ENCODE measurements around the gene EYA4. TPM values are rescaled to one million over a fixed set of nuclear protein-coding genes. Genes with fewer than 3 reads are reported as not detected.

EYA4 gene
- polyA plus RNA-seq, 1 of the 3 experiments (the other 2 are of a cell fraction) = 0.08 TPM

DNA sequence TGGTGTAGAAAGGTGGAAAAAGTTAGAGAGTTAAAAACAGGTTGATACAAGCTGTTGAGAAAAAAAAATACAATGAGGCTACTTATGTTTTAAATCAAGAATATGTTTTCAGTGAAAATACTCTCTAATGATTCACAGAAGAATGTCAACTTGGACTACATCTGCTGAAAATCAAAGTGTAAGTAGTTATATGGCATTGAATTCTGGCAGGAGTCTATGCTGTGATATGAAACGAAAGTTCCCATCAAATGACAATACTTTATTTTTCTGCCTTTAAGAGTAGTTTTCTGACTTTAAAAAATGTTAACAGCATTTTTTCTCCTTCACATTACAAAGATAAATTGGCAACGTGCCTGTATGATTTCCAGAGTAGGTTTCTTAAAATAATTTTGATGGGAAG is 158.3 kb downstream of the EYA4 start:
- no peak for DNase-seq
- TF ChIP-seq EZH2phosphoT487 (IDR thresholded peaks at IDR 0.05; ENCODE audit: borderline replicate concordance, low read depth) (no peak), FOXJ3 (CRISPR knock-in tag; IDR thresholded peaks at IDR 0.05) (no peak), RFX5 (IDR thresholded peaks at IDR 0.05; ENCODE audit: low read length) (no peak), RXRA (IDR thresholded peaks at IDR 0.05; ENCODE audit: borderline replicate concordance, low read depth) (no peak), FOXM1 (IDR thresholded peaks at IDR 0.05; ENCODE audit: low read depth) (no peak), EP300 (IDR thresholded peaks at IDR 0.05; ENCODE audit: borderline replicate concordance in 1 of 2, low read depth in 1 of 2, low read length in 1 of 2) (no peak), MXI1 (IDR thresholded peaks at IDR 0.05; ENCODE audit: low read depth, low read length) (no peak), TCF12 (IDR thresholded peaks at IDR 0.05) (no peak)
- TF ChIP-seq, protein P1, sequence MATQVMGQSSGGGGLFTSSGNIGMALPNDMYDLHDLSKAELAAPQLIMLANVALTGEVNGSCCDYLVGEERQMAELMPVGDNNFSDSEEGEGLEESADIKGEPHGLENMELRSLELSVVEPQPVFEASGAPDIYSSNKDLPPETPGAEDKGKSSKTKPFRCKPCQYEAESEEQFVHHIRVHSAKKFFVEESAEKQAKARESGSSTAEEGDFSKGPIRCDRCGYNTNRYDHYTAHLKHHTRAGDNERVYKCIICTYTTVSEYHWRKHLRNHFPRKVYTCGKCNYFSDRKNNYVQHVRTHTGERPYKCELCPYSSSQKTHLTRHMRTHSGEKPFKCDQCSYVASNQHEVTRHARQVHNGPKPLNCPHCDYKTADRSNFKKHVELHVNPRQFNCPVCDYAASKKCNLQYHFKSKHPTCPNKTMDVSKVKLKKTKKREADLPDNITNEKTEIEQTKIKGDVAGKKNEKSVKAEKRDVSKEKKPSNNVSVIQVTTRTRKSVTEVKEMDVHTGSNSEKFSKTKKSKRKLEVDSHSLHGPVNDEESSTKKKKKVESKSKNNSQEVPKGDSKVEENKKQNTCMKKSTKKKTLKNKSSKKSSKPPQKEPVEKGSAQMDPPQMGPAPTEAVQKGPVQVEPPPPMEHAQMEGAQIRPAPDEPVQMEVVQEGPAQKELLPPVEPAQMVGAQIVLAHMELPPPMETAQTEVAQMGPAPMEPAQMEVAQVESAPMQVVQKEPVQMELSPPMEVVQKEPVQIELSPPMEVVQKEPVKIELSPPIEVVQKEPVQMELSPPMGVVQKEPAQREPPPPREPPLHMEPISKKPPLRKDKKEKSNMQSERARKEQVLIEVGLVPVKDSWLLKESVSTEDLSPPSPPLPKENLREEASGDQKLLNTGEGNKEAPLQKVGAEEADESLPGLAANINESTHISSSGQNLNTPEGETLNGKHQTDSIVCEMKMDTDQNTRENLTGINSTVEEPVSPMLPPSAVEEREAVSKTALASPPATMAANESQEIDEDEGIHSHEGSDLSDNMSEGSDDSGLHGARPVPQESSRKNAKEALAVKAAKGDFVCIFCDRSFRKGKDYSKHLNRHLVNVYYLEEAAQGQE (IDR thresholded peaks at IDR 0.05; ENCODE audit: low read depth, low read length) = no peak
- no peaks in the 10 kb centered on the region for H3K4me1 ChIP-seq (ENCODE audit: control insufficient read depth in 1 of 2, insufficient read depth in 2 of 2, low read depth in 1 of 2, low read length in 1 of 2)
- H3K27me3 ChIP-seq (ENCODE audit: insufficient read depth) = no peaks in the 10 kb centered on the region
- no peaks in the 10 kb centered on the region for H3F3A ChIP-seq (replicated peaks; ENCODE audit: insufficient read depth)
- no peaks in the 10 kb centered on the region for H4K20me1 ChIP-seq (ENCODE audit: insufficient read depth)
- H3K9me2 ChIP-seq = no peaks in the 10 kb centered on the region
- no peaks in the 10 kb centered on the region for H3K36me3 ChIP-seq (replicated peaks in 1 of 2; ENCODE audit: control insufficient read depth in 1 of 2, insufficient read depth in 2 of 2, low read length in 1 of 2)
- WGBS (ENCODE audit: low lambda C conversion rate) = 11% methylated on average over 2 of the region's 2 CpGs
- H2AFZ ChIP-seq (ENCODE audit: low read depth) = no peak overlapping the region
- CTCF ChIA-PET = no interaction called here
- no peak overlapping the region for H3K9ac ChIP-seq
- H3K4me2 ChIP-seq = no peak overlapping the region
- no peaks in the 10 kb centered on the region for H3K79me2 ChIP-seq (ENCODE audit: insufficient read depth)
- no peak overlapping the region for H3K4me3 ChIP-seq (ENCODE audit: low read depth in 2 of 2, low read length in 1 of 2)
- H3K27ac ChIP-seq (ENCODE audit: low read depth in 2 of 2, low read length in 1 of 2) = no peak overlapping the region
- POLR2A ChIA-PET = no interaction called here
- no peaks in the 10 kb centered on the region for H3K9me3 ChIP-seq

DNA sequence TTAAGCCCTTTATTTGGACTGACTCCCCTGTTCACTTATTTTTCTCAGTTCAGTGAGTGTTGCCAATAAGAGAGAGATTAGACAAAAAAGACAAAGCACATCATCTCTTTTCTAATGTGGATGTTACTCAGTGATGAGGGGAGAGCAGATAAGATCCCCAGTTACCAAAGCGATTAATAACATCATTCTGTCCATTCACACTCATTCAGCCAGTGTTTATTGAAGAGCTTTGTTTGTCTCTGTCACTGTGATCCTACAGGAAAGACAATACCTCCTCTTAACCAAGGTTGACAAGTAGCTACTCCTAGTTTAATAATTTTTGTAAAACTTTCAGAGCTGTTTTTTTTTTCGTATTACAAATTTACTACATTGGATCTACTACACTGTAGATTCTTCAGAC is 163.0 kb downstream of the EYA4 start:
- Histone ChIP-seq H3K27ac (ENCODE audit: low read depth in 2 of 2, low read length in 1 of 2) (no peak overlapping the region), H3K27me3 (ENCODE audit: insufficient read depth) (no peaks in the 10 kb centered on the region), H3K4me1 (ENCODE audit: control insufficient read depth in 1 of 2, insufficient read depth in 2 of 2, low read depth in 1 of 2, low read length in 1 of 2) (no peaks in the 10 kb centered on the region; a peak in 1 of 4 replicates), H3K9me3 (no peaks in the 10 kb centered on the region), H3K9me2 (no peaks in the 10 kb centered on the region; the same call in 1 of the 2 replicates), H3F3A (replicated peaks; ENCODE audit: insufficient read depth) (no peaks in the 10 kb centered on the region), H3K4me2 (no peak overlapping the region), H3K36me3 (replicated peaks in 1 of 2; ENCODE audit: control insufficient read depth in 1 of 2, insufficient read depth in 2 of 2, low read length in 1 of 2) (no peaks in the 10 kb centered on the region), H3K9ac (no peak overlapping the region), H3K4me3 (ENCODE audit: low read depth in 2 of 2, low read length in 1 of 2) (no peak overlapping the region), H4K20me1 (ENCODE audit: insufficient read depth) (no peaks in the 10 kb centered on the region), H2AFZ (ENCODE audit: low read depth) (no peak overlapping the region), H3K79me2 (ENCODE audit: insufficient read depth) (no peaks in the 10 kb centered on the region)
- no peak for DNase-seq
- CTCF ChIA-PET = no interaction called here
- WGBS (ENCODE audit: low lambda C conversion rate) = 9% methylated on average over 2 of the region's 2 CpGs
- POLR2A ChIA-PET = no interaction called here
- TF ChIP-seq TCF12 (IDR thresholded peaks at IDR 0.05) = no peak
- TF ChIP-seq MEF2A (IDR thresholded peaks at IDR 0.05; ENCODE audit: borderline replicate concordance, low read depth) = no peak
- no peak for TF ChIP-seq RAD21 (IDR thresholded peaks at IDR 0.05; ENCODE audit: low read length)
- TF ChIP-seq, protein P2, sequence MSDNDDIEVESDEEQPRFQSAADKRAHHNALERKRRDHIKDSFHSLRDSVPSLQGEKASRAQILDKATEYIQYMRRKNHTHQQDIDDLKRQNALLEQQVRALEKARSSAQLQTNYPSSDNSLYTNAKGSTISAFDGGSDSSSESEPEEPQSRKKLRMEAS (IDR thresholded peaks at IDR 0.05; ENCODE audit: low read depth) = no peak
- TF ChIP-seq, protein P1 (IDR thresholded peaks at IDR 0.05; ENCODE audit: low read depth, low read length) = no peak
- TF ChIP-seq TEAD4 (IDR thresholded peaks at IDR 0.05; ENCODE audit: borderline replicate concordance, insufficient read depth) = no peak
- TF ChIP-seq, protein P3, sequence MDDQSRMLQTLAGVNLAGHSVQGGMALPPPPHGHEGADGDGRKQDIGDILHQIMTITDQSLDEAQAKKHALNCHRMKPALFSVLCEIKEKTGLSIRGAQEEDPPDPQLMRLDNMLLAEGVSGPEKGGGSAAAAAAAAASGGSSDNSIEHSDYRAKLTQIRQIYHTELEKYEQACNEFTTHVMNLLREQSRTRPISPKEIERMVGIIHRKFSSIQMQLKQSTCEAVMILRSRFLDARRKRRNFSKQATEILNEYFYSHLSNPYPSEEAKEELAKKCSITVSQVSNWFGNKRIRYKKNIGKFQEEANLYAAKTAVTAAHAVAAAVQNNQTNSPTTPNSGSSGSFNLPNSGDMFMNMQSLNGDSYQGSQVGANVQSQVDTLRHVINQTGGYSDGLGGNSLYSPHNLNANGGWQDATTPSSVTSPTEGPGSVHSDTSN (IDR thresholded peaks at IDR 0.05) = no peak
- TF ChIP-seq RCOR1 (IDR thresholded peaks at IDR 0.05; ENCODE audit: low read length) = no peak
- no peak for TF ChIP-seq FOSL2 (IDR thresholded peaks at IDR 0.05; ENCODE audit: borderline replicate concordance, low read depth)
- TF ChIP-seq EP300 (IDR thresholded peaks at IDR 0.05; ENCODE audit: borderline replicate concordance in 1 of 2, low read depth in 1 of 2, low read length in 1 of 2) = no peak
- TF ChIP-seq FOXJ3 (CRISPR knock-in tag; IDR thresholded peaks at IDR 0.05) = no peak
- TF ChIP-seq YY1 (IDR thresholded peaks at IDR 0.05; ENCODE audit: low read depth) = no peak
- TF ChIP-seq, protein P4, sequence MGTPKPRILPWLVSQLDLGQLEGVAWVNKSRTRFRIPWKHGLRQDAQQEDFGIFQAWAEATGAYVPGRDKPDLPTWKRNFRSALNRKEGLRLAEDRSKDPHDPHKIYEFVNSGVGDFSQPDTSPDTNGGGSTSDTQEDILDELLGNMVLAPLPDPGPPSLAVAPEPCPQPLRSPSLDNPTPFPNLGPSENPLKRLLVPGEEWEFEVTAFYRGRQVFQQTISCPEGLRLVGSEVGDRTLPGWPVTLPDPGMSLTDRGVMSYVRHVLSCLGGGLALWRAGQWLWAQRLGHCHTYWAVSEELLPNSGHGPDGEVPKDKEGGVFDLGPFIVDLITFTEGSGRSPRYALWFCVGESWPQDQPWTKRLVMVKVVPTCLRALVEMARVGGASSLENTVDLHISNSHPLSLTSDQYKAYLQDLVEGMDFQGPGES (IDR thresholded peaks at IDR 0.05; ENCODE audit: low read depth, low read length) = no peak
- no peak for TF ChIP-seq EZH2phosphoT487 (IDR thresholded peaks at IDR 0.05; ENCODE audit: borderline replicate concordance, low read depth)
- no peak for TF ChIP-seq RFX5 (IDR thresholded peaks at IDR 0.05; ENCODE audit: low read length)
